Vagina (tissue), 2 donors: ENCODE data around the gene PLCB2.

Experiments
- POLR2A ChIP-seq, 2 donors: fragments of 450-650 bp; IDR thresholded peaks; one replicate each; pipeline ENCODE4 v1.6.1; 2017; ENCODE audit warnings: antibody characterized with exemption in 2 of 2, mild to moderate bottlenecking in 2 of 2, moderate library complexity in 2 of 2
- POLR2AphosphoS5 ChIP-seq, 2 donors: sonication (generic); formaldehyde crosslinking; IDR thresholded peaks; one replicate each; pipeline ENCODE4 v1.9.0; 2017; ENCODE audit warnings: antibody characterized with exemption in 2 of 2, mild to moderate bottlenecking in 2 of 2, low read depth in 1 of 2; ENCODE audit not compliant: insufficient read depth in 1 of 2
- TF ChIP-seq, protein P1 (sequence below), 3 experiments: fragments of 450-650 bp in 2 of 3; fragments of 200-600 bp in 1 of 3; sonication (generic) in 1 of 3; IDR thresholded peaks; one replicate each; pipeline ENCODE4 v1.5.1; 2017 to 2019; ENCODE audit warnings: antibody characterized with exemption in 3 of 3, mild to moderate bottlenecking in 2 of 3, moderate library complexity in 2 of 3

DNA sequence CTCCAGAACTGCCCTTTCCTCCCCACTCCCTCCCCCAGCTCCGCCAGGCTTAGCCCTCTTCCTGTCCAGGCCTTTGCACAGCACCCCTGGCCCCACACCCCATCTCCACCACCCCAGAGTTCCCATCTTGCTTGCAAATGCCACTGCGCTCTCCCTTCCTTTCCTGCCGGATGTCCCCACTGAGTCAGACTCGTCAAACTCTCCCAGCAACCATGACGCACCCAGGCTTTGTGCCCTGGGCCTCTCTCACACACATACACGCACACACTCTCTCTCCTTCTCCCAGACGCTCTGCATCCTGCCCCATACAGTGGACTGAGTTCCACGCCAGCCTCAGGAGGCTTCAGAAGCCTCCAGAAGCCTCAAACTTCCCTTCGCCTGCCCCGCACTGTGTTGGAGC is 35.8 kb upstream of the PLCB2 start:
- TF ChIP-seq POLR2AphosphoS5 (IDR thresholded peaks at IDR 0.05; ENCODE audit: insufficient read depth in 1 of 2, low read depth in 1 of 2) (peak in 1 of 2 donors; percentile 44), POLR2A (IDR thresholded peaks at IDR 0.05) (no peak)
- TF ChIP-seq, protein P1, sequence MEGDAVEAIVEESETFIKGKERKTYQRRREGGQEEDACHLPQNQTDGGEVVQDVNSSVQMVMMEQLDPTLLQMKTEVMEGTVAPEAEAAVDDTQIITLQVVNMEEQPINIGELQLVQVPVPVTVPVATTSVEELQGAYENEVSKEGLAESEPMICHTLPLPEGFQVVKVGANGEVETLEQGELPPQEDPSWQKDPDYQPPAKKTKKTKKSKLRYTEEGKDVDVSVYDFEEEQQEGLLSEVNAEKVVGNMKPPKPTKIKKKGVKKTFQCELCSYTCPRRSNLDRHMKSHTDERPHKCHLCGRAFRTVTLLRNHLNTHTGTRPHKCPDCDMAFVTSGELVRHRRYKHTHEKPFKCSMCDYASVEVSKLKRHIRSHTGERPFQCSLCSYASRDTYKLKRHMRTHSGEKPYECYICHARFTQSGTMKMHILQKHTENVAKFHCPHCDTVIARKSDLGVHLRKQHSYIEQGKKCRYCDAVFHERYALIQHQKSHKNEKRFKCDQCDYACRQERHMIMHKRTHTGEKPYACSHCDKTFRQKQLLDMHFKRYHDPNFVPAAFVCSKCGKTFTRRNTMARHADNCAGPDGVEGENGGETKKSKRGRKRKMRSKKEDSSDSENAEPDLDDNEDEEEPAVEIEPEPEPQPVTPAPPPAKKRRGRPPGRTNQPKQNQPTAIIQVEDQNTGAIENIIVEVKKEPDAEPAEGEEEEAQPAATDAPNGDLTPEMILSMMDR (IDR thresholded peaks at IDR 0.05): no peak
